ENCODE results near the gene SLC10A6.

SLC10A6 gene

GRCh38 chr4:86775061-86775460 lies 74.1 kb downstream of the SLC10A6 start:
- DNase-seq = no peak

Data from fibroblast of upper back skin (primary cell).